Left ventricle myocardium inferior (tissue), 1 donor: ENCODE measurements around the gene EMILIN2. TPM values are rescaled to one million over a fixed set of nuclear protein-coding genes. Genes with fewer than 3 reads are reported as not detected.

Experiments used
- DNase-seq: peaks from one replicate; pipeline ENCODE4 v3.0.0-alpha.2; 2020
- H3K27ac ChIP-seq: fragments of 200-600 bp; replicated peaks from 2 replicates; pipeline ENCODE4 v1.8.0; 2021
- H3K27me3 ChIP-seq: fragments of 200-600 bp; 2 replicates; pipeline ENCODE4 v1.8.0; 2021; ENCODE audit warnings: low read depth
- H3K36me3 ChIP-seq: fragments of 200-600 bp; 2 replicates; pipeline ENCODE4 v1.8.0; 2021
- H3K4me1 ChIP-seq: fragments of 200-600 bp; 2 replicates; pipeline ENCODE4 v1.8.0; 2021
- H3K4me3 ChIP-seq: fragments of 200-600 bp; 2 replicates; pipeline ENCODE4 v1.8.0; 2021; ENCODE audit warnings: mild to moderate bottlenecking, moderate library complexity
- H3K9me3 ChIP-seq: fragments of 200-600 bp; replicated peaks from 2 replicates; pipeline ENCODE4 v1.8.0; 2021
- intact Hi-C: fragments of 100-400 bp; cut with micrococcal nuclease; formaldehyde crosslinking; loops from one replicate; pipeline ENCODE4 v1.11.0; 2022
- total RNA-seq: library from RNA; stranded (reverse); fragmentation: NEBNext Ultra II Directional; extraction: Animal tissue kit (Norgen Biotek cat#: 25700); gene quantifications from one replicate; pipeline ENCODE4 v1.2.1, GENCODE V29; 2021
- TF ChIP-seq, protein P1 (sequence below): fragments of 200-600 bp; IDR thresholded peaks from 2 replicates; pipeline ENCODE4 v1.8.0; 2021; ENCODE audit warnings: antibody characterized with exemption, mild to moderate bottlenecking, borderline replicate concordance
- donor health status: DM: no; HTN: yes; CAD: no; lungs with severe emphysema.

EMILIN2 gene
- total RNA-seq, 1 donor from 2014 or later: 12.4 TPM

DNA sequence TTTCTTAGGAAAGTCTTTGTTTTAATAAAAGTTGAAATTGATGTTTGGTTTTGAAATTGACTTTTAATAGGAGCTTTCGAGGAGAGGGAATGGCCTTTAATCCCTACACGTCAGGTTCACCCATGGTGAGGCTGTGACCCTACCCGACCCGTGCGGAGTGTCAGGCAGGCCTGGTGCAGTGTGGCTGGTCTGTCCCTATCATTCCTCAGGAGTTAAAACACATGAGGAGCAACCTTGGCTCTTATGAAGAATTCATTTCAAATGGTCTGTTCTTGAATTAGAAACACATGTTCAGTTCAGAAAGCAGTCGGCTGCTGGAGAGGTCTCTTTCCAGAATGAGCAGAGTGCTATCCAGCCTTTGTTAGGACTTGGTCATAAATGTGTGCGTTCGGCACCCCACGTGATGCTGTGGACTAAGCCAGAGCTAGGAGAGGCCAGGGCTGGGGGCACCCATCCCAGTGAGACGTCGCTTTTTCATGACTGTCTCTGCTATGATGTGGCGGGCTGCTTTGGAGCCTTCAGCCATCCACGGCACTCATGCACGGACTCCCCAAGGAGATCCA is 54.7 kb downstream of the EMILIN2 start:
- Histone ChIP-seq H3K27ac (peak overlapping the region; percentile 73), H3K27me3 (no peaks in the 10 kb centered on the region), H3K4me3 (no peak overlapping the region), H3K36me3 (no peaks in the 10 kb centered on the region), H3K9me3 (no peaks in the 10 kb centered on the region), H3K4me1 (peaks cover 86% of the 10 kb centered on the region)
- TF ChIP-seq, protein P1, sequence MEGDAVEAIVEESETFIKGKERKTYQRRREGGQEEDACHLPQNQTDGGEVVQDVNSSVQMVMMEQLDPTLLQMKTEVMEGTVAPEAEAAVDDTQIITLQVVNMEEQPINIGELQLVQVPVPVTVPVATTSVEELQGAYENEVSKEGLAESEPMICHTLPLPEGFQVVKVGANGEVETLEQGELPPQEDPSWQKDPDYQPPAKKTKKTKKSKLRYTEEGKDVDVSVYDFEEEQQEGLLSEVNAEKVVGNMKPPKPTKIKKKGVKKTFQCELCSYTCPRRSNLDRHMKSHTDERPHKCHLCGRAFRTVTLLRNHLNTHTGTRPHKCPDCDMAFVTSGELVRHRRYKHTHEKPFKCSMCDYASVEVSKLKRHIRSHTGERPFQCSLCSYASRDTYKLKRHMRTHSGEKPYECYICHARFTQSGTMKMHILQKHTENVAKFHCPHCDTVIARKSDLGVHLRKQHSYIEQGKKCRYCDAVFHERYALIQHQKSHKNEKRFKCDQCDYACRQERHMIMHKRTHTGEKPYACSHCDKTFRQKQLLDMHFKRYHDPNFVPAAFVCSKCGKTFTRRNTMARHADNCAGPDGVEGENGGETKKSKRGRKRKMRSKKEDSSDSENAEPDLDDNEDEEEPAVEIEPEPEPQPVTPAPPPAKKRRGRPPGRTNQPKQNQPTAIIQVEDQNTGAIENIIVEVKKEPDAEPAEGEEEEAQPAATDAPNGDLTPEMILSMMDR: no peak
- intact Hi-C loops: loop anchor here (10.0 kb wide), 1 partner anchor 107 kb away; no protein-coding TSS in a partner anchor
- no peak for DNase-seq

DNA sequence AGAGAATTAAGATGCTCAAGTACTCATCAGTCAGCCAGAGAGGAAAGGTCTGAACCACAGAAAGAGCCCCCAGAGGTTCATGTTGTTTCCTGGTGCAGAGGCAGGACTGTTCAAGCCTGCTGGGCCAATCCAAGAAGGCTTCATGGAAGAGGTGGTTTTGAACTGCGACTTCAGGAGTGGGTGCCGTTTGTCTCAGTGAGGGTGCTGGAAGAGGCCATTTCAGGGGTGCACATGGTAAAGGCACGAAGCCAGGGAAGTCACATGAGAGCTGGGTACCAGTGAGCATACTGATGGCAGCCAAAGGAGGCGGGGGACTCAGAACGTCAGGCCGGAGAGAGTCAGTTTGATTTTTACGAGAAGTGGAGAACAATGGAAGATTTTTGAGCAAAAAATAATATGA is 55.5 kb downstream of the EMILIN2 start:
- no peaks in the 10 kb centered on the region for H3K9me3 ChIP-seq
- H3K4me3 ChIP-seq: no peak overlapping the region
- H3K36me3 ChIP-seq: no peaks in the 10 kb centered on the region
- TF ChIP-seq, protein P1: no peak
- no peak for DNase-seq
- H3K27ac ChIP-seq: peak overlapping the region; percentile 73
- intact Hi-C loops: loop anchor here (10.0 kb wide), 1 partner anchor 108 kb away; no protein-coding TSS in a partner anchor
- peaks cover 88% of the 10 kb centered on the region for H3K4me1 ChIP-seq
- no peaks in the 10 kb centered on the region for H3K27me3 ChIP-seq

DNA sequence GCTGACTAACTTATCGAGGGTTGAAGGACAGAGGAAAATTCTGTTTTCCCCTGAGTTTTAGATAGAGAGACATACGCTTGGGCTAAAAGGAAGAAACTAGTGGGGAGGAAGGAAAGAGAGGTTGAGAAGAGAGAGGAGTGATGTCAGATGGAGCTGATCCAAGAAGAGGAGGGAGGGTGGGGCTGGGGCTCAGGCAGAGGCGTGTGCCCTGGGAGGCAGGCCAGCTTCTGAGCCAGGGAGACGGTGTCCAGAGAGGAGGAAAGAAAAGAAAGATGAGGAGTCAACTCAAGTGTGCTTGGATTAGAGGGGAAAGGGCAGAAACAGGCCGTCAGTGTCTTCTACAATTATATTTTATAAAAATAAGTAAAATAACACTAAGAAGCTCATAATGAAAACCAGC is 56.2 kb downstream of the EMILIN2 start:
- TF ChIP-seq, protein P1: no peak
- intact Hi-C loops: loop anchor here (10.0 kb wide), 1 partner anchor 108 kb away; no protein-coding TSS in a partner anchor
- no peaks in the 10 kb centered on the region for H3K27me3 ChIP-seq
- peak; percentile 74 for DNase-seq
- no peaks in the 10 kb centered on the region for H3K36me3 ChIP-seq
- peaks cover 87% of the 10 kb centered on the region for H3K4me1 ChIP-seq
- no peak overlapping the region for H3K4me3 ChIP-seq
- H3K27ac ChIP-seq: peak overlapping the region; percentile 73
- no peaks in the 10 kb centered on the region for H3K9me3 ChIP-seq

DNA sequence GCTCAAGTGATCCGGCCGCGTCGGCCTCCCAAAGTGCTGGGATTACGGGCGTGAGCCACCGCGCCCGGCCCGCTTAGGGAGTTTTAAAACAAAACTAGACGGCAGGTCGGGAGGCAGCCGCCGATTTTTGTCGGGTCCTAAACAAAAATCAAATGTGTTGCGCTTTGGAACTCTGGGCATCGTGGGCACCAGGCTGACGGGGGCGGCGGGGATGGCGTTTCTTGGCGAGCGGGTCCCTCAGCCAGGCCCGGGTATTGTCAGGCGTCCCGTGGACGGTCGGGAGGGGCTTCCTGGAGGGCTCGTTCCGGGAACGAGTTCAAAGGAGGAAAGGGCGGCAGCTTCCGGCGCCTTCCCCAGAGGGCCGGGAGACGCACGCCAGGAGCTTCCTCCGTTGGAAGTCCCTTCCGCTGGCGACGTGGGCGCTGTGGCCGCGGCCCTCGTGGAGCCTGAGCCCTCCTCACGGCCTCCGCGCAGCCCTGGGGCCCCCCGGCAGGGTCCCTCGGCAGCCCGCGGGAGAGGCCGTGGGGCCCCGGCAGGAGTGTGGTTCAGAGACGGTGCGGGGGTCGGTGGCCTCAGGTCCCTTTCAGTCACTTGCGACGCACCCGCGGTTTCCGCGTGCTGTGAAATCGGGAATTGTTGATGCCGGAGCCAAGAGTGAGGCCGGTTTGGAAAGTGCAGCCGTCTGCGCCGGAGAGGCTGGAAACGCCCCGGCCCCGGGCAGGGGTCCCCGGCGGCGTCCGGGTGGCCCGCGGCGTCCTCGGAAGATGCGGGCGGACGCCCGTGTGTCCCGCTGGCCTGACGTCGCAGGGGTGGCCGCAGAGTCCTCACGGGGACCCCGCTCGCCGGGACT is 59.3 kb downstream of the EMILIN2 start:
- Histone ChIP-seq H3K4me1 (peaks cover 68% of the 10 kb centered on the region), H3K9me3 (no peaks in the 10 kb centered on the region), H3K27ac (peak overlapping the region; percentile 73), H3K36me3 (peaks cover 20% of the 10 kb centered on the region), H3K4me3 (peak overlapping the region; percentile 76), H3K27me3 (no peaks in the 10 kb centered on the region)
- TF ChIP-seq, protein P1: no peak
- peak; percentile 78 for DNase-seq
- intact Hi-C loops: loop anchor here (10.0 kb wide), 1 partner anchor 111 kb away; no protein-coding TSS in a partner anchor

DNA sequence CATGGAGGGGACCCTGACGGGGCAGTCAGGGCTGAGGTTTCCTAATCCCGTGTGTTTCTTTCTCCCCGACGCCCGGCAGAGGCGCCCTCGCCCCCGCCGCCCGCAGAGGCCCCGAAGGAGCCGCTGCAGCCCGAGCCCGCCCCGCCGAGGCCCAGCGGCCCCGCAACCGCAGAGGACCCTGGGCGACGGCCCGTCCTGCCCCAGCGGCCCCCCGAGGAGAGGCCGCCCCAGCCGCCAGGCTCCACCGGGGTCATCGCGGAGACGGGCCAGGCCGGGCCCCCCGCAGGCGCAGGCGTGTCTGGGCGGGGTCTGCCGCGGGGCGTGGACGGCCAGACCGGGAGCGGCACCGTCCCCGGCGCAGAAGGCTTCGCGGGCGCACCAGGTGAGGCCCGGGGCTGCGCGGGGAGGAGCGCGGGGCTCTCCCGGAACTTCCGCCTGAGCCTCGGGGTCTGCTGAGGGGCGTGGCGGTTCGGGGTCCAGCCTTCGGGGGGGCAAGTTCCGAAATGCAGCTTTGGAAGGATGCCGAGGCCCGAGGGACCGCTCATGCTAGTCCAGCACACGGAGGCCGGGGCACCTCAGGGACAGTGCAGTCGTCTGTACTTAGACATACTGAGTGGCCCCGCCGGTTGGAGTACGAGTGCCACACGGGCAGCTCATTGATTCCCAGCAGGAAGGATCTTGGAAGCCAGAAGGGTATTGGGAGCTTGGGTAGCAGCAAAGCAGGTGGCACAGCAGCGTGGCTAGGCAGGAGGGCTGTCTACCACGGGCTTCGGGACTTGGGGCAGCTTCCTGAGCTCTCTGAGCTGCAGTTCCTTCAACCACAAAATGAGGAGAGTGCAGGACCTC is 60.1 kb downstream of the EMILIN2 start:
- no peak for DNase-seq
- TF ChIP-seq, protein P1: peak; percentile 43
- Histone ChIP-seq H3K4me3 (peak overlapping the region; percentile 76), H3K9me3 (no peaks in the 10 kb centered on the region), H3K36me3 (peaks cover 24% of the 10 kb centered on the region), H3K27me3 (no peaks in the 10 kb centered on the region), H3K27ac (peak overlapping the region; percentile 73), H3K4me1 (peaks cover 59% of the 10 kb centered on the region)
- intact Hi-C loops: loop anchor here (10.0 kb wide), 1 partner anchor 112 kb away; no protein-coding TSS in a partner anchor
